MCF 10A (cell line): Measurements from ENCODE around the gene NXPH1. TPM values are rescaled to one million over a fixed set of nuclear protein-coding genes. Genes with fewer than 3 reads are reported as not detected.

Experiments used
- BruUV-seq: library from RNA; stranded (reverse); fragments of 400-500 nt; replicated peaks from 2 replicates; lab custom pipeline; 2021; lab: Mats Ljungman, UMichigan
- CTCF ChIA-PET: fragments of 300-600 bp; sonication (Branson Sonifier 250); formaldehyde crosslinking; extraction: SDS; loops from one replicate; lab custom pipeline; 2021; ENCODE audit warnings: antibody characterized with exemption, inconsistent platforms; lab: Yijun Ruan, JAX
- POLR2A ChIA-PET: fragments of 300-600, 350-650 bp; sonication (Branson Sonifier 250); formaldehyde crosslinking; extraction: SDS; loops from one replicate; lab custom pipeline; 2020; ENCODE audit warnings: antibody characterized with exemption, inconsistent platforms; lab: Yijun Ruan, JAX
- DNase-seq: peaks from one replicate; pipeline ENCODE4 v3.0.0-alpha.2; 2018; ENCODE audit not compliant: unreplicated experiment
- H3K27ac Mint-ChIP-seq: one replicate; pipeline ENCODE4 v1.8.0; 2022; ENCODE audit warnings: mild to moderate bottlenecking, low read depth, mixed read lengths; ENCODE audit not compliant: unreplicated experiment
- H3K27me3 Mint-ChIP-seq: one replicate; pipeline ENCODE4 v1.8.0; 2022; ENCODE audit warnings: mixed read lengths; ENCODE audit not compliant: insufficient read depth, unreplicated experiment
- H3K36me3 Mint-ChIP-seq: one replicate; pipeline ENCODE4 v1.8.0; 2022; ENCODE audit warnings: mild to moderate bottlenecking, moderate library complexity, mixed read lengths; ENCODE audit not compliant: insufficient read depth, unreplicated experiment
- H3K4me1 Mint-ChIP-seq: one replicate; pipeline ENCODE4 v1.8.0; 2022; ENCODE audit warnings: mixed read lengths; ENCODE audit not compliant: insufficient read depth, unreplicated experiment
- H3K4me3 Mint-ChIP-seq: one replicate; pipeline ENCODE4 v1.8.0; 2022; ENCODE audit warnings: mild to moderate bottlenecking, moderate library complexity, mixed read lengths; ENCODE audit not compliant: unreplicated experiment
- H3K9me3 Mint-ChIP-seq: one replicate; pipeline ENCODE4 v1.8.0; 2022; ENCODE audit warnings: mixed read lengths; ENCODE audit not compliant: unreplicated experiment
- intact Hi-C: fragments of 100-400 bp; cut with micrococcal nuclease; formaldehyde crosslinking; loops from 2 replicates; pipeline ENCODE4 v1.14.1; 2022
- total RNA-seq: library from RNA; stranded (reverse); gene quantifications from 2 replicates; pipeline ENCODE4 v1.2.3, GENCODE V29; 2022
- TF ChIP-seq, protein P1 (sequence below): fragments of 200-600 bp; IDR thresholded peaks from one replicate; pipeline ENCODE4 v1.8.0; 2022; ENCODE audit warnings: antibody characterized with exemption, mild to moderate bottlenecking; ENCODE audit not compliant: unreplicated experiment

NXPH1 gene
- total RNA-seq, 1 experiment from 2014 or later: not detected

DNA sequence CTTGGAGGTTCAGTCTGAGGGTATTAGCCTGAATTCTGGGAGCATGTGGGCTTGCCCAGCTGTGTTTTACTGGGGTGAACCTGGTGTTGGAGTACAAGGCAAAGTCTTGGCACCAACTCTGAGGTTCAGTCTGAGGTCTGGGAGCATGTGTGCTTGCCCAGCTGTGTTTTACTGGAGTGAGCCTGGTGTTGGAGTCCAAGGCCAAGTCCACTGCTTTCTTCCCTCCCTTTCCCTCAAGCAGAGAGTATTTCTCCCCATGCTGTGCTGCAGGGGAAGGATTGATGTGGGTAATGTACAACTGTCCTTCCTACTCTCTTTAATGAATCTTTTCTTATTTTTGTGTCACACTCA, 236.1 kb downstream of the NXPH1 start:
- intact Hi-C loops: no loop called here
- no peak for DNase-seq
- CTCF ChIA-PET: no interaction called here

DNA sequence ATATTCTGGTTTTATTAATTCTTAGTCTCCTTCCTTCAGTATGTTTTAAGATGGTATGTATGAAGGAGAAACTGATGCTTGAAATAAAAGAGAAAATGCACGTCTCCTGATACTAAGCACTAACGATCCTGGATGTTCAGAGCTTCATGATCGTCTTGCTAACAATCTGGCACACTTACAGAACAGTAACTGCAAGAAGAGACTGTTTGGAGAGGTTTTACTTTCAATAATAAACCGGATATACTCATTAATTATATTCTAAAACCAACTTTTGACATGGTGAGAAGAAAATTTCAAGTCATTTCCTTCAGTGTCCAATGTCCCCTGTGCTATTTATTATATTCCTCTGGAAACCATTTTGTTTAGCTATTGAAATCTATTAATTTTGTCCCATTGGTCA, 251.0 kb downstream of the NXPH1 start:
- no TSS peak for BruUV-seq
- POLR2A ChIA-PET: no interaction called here
- intact Hi-C loops: no loop called here

More for the DNA sequence above, 236.1 kb downstream of the NXPH1 start:
- H3K4me3 Mint-ChIP-seq: no peak overlapping the region
- H3K27me3 Mint-ChIP-seq: peaks cover 7% of the 10 kb centered on the region
- no TSS peak for BruUV-seq
- no peak overlapping the region for H3K27ac Mint-ChIP-seq
- H3K36me3 Mint-ChIP-seq: no peaks in the 10 kb centered on the region
- TF ChIP-seq, protein P1, sequence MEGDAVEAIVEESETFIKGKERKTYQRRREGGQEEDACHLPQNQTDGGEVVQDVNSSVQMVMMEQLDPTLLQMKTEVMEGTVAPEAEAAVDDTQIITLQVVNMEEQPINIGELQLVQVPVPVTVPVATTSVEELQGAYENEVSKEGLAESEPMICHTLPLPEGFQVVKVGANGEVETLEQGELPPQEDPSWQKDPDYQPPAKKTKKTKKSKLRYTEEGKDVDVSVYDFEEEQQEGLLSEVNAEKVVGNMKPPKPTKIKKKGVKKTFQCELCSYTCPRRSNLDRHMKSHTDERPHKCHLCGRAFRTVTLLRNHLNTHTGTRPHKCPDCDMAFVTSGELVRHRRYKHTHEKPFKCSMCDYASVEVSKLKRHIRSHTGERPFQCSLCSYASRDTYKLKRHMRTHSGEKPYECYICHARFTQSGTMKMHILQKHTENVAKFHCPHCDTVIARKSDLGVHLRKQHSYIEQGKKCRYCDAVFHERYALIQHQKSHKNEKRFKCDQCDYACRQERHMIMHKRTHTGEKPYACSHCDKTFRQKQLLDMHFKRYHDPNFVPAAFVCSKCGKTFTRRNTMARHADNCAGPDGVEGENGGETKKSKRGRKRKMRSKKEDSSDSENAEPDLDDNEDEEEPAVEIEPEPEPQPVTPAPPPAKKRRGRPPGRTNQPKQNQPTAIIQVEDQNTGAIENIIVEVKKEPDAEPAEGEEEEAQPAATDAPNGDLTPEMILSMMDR: no peak
- POLR2A ChIA-PET: no interaction called here
- no peaks in the 10 kb centered on the region for H3K4me1 Mint-ChIP-seq
- no peaks in the 10 kb centered on the region for H3K9me3 Mint-ChIP-seq

DNA sequence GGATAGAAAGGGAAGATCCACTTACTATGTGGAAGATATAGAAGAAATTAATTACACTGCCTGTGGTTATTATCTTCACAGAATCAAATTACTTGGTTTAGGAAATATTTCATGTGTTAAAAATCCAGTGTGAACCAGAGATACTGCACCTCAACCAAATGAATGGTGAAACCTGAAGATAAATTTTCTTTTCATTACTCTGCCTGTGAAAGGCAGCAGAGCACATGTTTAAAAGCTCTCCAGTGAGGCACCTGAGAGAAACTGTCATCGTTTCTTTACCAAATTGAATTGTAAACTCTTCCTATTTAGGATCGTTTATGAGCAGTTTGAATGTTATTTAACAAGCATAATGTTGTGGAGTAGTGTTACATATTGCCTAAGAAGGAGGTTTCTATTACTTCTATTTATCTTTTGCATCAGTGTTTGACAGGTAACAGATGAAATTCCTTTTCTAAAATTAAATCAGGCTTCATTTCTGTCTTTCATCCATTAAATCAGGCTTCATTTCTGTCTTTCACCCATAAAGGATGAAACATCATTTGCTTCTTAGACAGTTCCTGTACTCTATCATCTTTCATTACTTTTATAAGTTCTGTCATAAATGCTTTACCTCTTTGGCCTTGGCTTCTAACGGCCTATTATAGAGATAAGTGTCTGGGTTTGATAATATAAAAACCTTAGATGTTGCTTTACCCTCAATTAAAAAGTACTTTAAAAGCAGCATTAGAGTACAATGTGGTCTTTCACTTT, 266.6 kb downstream of the NXPH1 start:
- ChIA-PET POLR2A (no interaction called here), CTCF (interaction anchor here (0.7 kb wide), 1 partner anchor 307 kb away, joined by 3 read pairs; no protein-coding TSS in a partner anchor)
- peaks cover 62% of the 10 kb centered on the region for H3K27me3 Mint-ChIP-seq
- H3K4me1 Mint-ChIP-seq: no peaks in the 10 kb centered on the region
- H3K9me3 Mint-ChIP-seq: no peaks in the 10 kb centered on the region
- H3K4me3 Mint-ChIP-seq: no peak overlapping the region
- BruUV-seq: no TSS peak
- DNase-seq: no peak
- TF ChIP-seq, protein P1: no peak
- intact Hi-C loops: no loop called here
- H3K27ac Mint-ChIP-seq: no peak overlapping the region
- no peaks in the 10 kb centered on the region for H3K36me3 Mint-ChIP-seq

More for the DNA sequence above, 251.0 kb downstream of the NXPH1 start:
- H3K27me3 Mint-ChIP-seq: peaks cover 38% of the 10 kb centered on the region
- no peak overlapping the region for H3K27ac Mint-ChIP-seq
- no peak for DNase-seq
- H3K9me3 Mint-ChIP-seq: no peaks in the 10 kb centered on the region
- no peak overlapping the region for H3K4me3 Mint-ChIP-seq
- H3K4me1 Mint-ChIP-seq: no peaks in the 10 kb centered on the region
- H3K36me3 Mint-ChIP-seq: no peaks in the 10 kb centered on the region
- TF ChIP-seq, protein P1: no peak
- CTCF ChIA-PET: interaction anchor here (0.6 kb wide), 1 partner anchor 23 kb away, joined by 3 read pairs; no protein-coding TSS in a partner anchor

DNA sequence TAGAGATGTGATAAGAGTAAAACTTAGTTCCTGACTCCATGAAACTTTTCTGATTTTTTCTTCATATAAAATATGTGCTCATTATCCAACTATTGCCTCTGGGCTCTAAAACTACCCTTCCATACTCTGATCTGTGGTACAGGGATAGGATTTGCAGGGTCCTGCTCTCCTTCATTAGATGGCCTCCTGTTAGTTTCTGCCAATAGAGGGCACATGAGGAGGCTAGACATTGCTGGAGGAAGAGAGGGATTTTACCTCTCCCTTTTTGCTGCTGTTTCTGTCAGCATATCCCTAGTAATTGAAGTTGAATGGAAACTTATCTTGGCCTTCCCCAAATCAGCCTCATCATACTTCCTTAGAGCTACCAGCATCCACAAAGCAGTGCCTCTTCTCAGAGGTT, 269.4 kb downstream of the NXPH1 start:
- Mint-ChIP-seq H3K27me3 (peaks cover 50% of the 10 kb centered on the region), H3K27ac (no peak overlapping the region), H3K9me3 (no peaks in the 10 kb centered on the region), H3K4me1 (no peaks in the 10 kb centered on the region), H3K36me3 (no peaks in the 10 kb centered on the region), H3K4me3 (no peak overlapping the region)
- intact Hi-C loops: no loop called here
- ChIA-PET CTCF (no interaction called here), POLR2A (no interaction called here)
- no TSS peak for BruUV-seq
- DNase-seq: no peak
- TF ChIP-seq, protein P1: no peak
